Endometrial microvascular endothelial cells (primary cell): ENCODE results near the gene SGCA. TPM values are rescaled to one million over a fixed set of nuclear protein-coding genes. Genes with fewer than 3 reads are reported as not detected.

Experiments
- in situ Hi-C: cut with HindIII; loops from 2 replicates; pipeline ENCODE4 v1.10.0; 2017; ENCODE audit warnings: low sequenced_read_pairs, low pct_unique_long_range_greater_than_20kb; ENCODE audit errors: inconsistent ontology term
- total RNA-seq: library from RNA; depleted of rRNA; stranded (reverse); fragments of >200 nt; gene quantifications from one replicate; pipeline ENCODE4 v1.2.3, GENCODE V29; 2015; ENCODE audit errors: inconsistent ontology term

The SGCA gene
- total RNA-seq, 1 donor from 2014 or later = not detected

- in situ Hi-C loops = no loop called here
These were observed 11.0 kb downstream of the SGCA start for GRCh38 chr17:50176559-50177357.

GRCh38 chr17:50177476-50177875 lies 11.7 kb downstream of the SGCA start:
- in situ Hi-C loops = no loop called here

GRCh38 chr17:50177983-50178834 lies 12.4 kb downstream of the SGCA start:
- in situ Hi-C loops = no loop called here

GRCh38 chr17:50180111-50180510 lies 14.3 kb downstream of the SGCA start:
- in situ Hi-C loops = no loop called here

- in situ Hi-C loops = no loop called here
These were observed 14.8 kb downstream of the SGCA start for GRCh38 chr17:50180620-50181019.

GRCh38 chr17:50181144-50181543 lies 15.3 kb downstream of the SGCA start:
- in situ Hi-C loops = no loop called here

GRCh38 chr17:50181591-50182560 lies 16.1 kb downstream of the SGCA start:
- in situ Hi-C loops = no loop called here

GRCh38 chr17:50182783-50183420 lies 17.1 kb downstream of the SGCA start:
- in situ Hi-C loops = no loop called here

GRCh38 chr17:50183421-50183994 lies 17.7 kb downstream of the SGCA start:
- in situ Hi-C loops = no loop called here

GRCh38 chr17:50184064-50184463 lies 18.3 kb downstream of the SGCA start:
- in situ Hi-C loops = no loop called here

GRCh38 chr17:50184611-50185398 lies 19.0 kb downstream of the SGCA start:
- in situ Hi-C loops = no loop called here

- in situ Hi-C loops = no loop called here
These were observed 20.0 kb downstream of the SGCA start for GRCh38 chr17:50185631-50186471.

- in situ Hi-C loops = no loop called here
These were observed 21.0 kb downstream of the SGCA start for GRCh38 chr17:50186661-50187393.

- in situ Hi-C loops = no loop called here
These were observed 21.6 kb downstream of the SGCA start for GRCh38 chr17:50187394-50187725.

- in situ Hi-C loops = no loop called here
These were observed 22.1 kb downstream of the SGCA start for GRCh38 chr17:50187751-50188530.
